Liver (tissue), 9 donors: ENCODE measurements around the gene CREB3L1. TPM values are rescaled to one million over a fixed set of nuclear protein-coding genes. Genes with fewer than 3 reads are reported as not detected.

Experiments used
- DNase-seq: peaks from one replicate; pipeline ENCODE4 v3.0.0-alpha.2; 2017; ENCODE audit warnings: low spot score
- H3K27ac ChIP-seq, 2 donors: one replicate each; pipeline ENCODE4 v1.7.0; 2013; ENCODE audit warnings: inconsistent platforms in 2 of 2, low read length in 2 of 2, control low read depth in 1 of 2, low read depth in 1 of 2, mild to moderate bottlenecking in 1 of 2
- H3K27me3 ChIP-seq, 4 donors: one replicate each; pipeline versions ENCODE4 v1.6.1 to v1.7.0; 2013; ENCODE audit warnings: low read length in 3 of 4, inconsistent platforms in 1 of 4, mild to moderate bottlenecking in 1 of 4, moderate library complexity in 1 of 4; ENCODE audit not compliant: control insufficient read depth in 4 of 4, insufficient read depth in 4 of 4
- H3K36me3 ChIP-seq, 4 donors: one replicate each; pipeline versions ENCODE4 v1.6.1 to v1.7.0; 2013; ENCODE audit warnings: low read length in 3 of 4, mild to moderate bottlenecking in 3 of 4, low read depth in 1 of 4, moderate library complexity in 1 of 4; ENCODE audit not compliant: control insufficient read depth in 4 of 4, insufficient read depth in 3 of 4
- H3K4me1 ChIP-seq, 4 donors: one replicate each; pipeline versions ENCODE4 v1.6.1 to v1.7.0; 2013; ENCODE audit warnings: low read length in 3 of 4, mild to moderate bottlenecking in 3 of 4, moderate library complexity in 1 of 4; ENCODE audit not compliant: control insufficient read depth in 4 of 4, insufficient read depth in 4 of 4
- H3K4me3 ChIP-seq, 3 donors: one replicate each; pipeline versions ENCODE4 v1.6.1 to v1.7.0; 2013; ENCODE audit warnings: low read length in 3 of 3, control low read depth in 1 of 3, low read depth in 1 of 3, mild to moderate bottlenecking in 1 of 3
- H3K9ac ChIP-seq, 2 donors: one replicate each; pipeline ENCODE4 v1.7.0; 2013; ENCODE audit warnings: low read length in 2 of 2, mild to moderate bottlenecking in 2 of 2, moderate library complexity in 2 of 2, control low read depth in 1 of 2, low read depth in 1 of 2
- H3K9me3 ChIP-seq, 4 donors: one replicate each; pipeline versions ENCODE4 v1.6.1 to v1.7.0; 2013; ENCODE audit warnings: low read length in 3 of 4; ENCODE audit not compliant: control insufficient read depth in 4 of 4
- EGR1 ChIP-seq, 2 donors: IDR thresholded peaks; 2 replicates each; pipeline ENCODE4 v1.6.1; 2016 to 2018; ENCODE audit warnings: antibody characterized with exemption in 2 of 2, low read depth in 2 of 2
- FOXA1 ChIP-seq: IDR thresholded peaks from 2 replicates; pipeline ENCODE4 v1.6.1; 2016; ENCODE audit warnings: antibody characterized with exemption
- FOXA2 ChIP-seq: IDR thresholded peaks from 2 replicates; pipeline ENCODE4 v1.6.1; 2016; ENCODE audit warnings: antibody characterized with exemption
- HNF4A ChIP-seq, 2 donors: conservative IDR thresholded peaks; 2 replicates each; pipeline ENCODE4 v1.6.1; 2016; ENCODE audit warnings: antibody characterized with exemption in 2 of 2, mild to moderate bottlenecking in 2 of 2
- JUND ChIP-seq, 2 donors: IDR thresholded peaks; 2 replicates each; pipeline ENCODE4 v1.6.1; 2016; ENCODE audit warnings: antibody characterized with exemption in 2 of 2
- NR2F2 ChIP-seq: IDR thresholded peaks from 2 replicates; pipeline ENCODE4 v1.6.1; 2016; ENCODE audit warnings: antibody characterized with exemption
- RAD21 ChIP-seq, 2 donors: IDR thresholded peaks; 2 replicates each; pipeline ENCODE4 v1.6.1; 2016; ENCODE audit warnings: antibody characterized with exemption in 2 of 2, mild to moderate bottlenecking in 2 of 2
- TAF1 ChIP-seq: conservative IDR thresholded peaks from 2 replicates; pipeline ENCODE4 v1.6.1; 2016; ENCODE audit warnings: antibody characterized with exemption, mild to moderate bottlenecking
- YY1 ChIP-seq: IDR thresholded peaks from 2 replicates; pipeline ENCODE4 v1.6.1; 2016; ENCODE audit warnings: antibody characterized with exemption, mild to moderate bottlenecking
- WGBS: extraction: QIAGEN DNeasy Blood & Tissue Kit; methylation state at CpG from one replicate; pipeline ENCODE4 v1.1.7; 2013; 5-methylcytosine and 5-hydroxymethylcytosine counted together
- polyA plus RNA-seq, 2 donors: library from polyadenylated mRNA; stranded (reverse) in 1 of 2; unstranded in 1 of 2; fragments of 200-250 nt in 1 of 2; fragments of >200 nt in 1 of 2; fragmentation: Nextera tagmentation in 1 of 2; extraction: Ambion mirVana in 1 of 2; gene quantifications; one replicate each; pipeline versions ENCODE4 v1.2.1 to v1.2.3, GENCODE V29; 2013 to 2015
- total RNA-seq, 2 donors: library from RNA; depleted of rRNA; stranded (reverse); fragments of >200 nt; gene quantifications; one replicate each; pipeline ENCODE4 v1.2.3, GENCODE V29; 2014
- TF ChIP-seq, protein P1 (sequence below): IDR thresholded peaks from 2 replicates; pipeline ENCODE4 v1.6.1; 2016; ENCODE audit warnings: antibody characterized with exemption, mild to moderate bottlenecking
- TF ChIP-seq, protein P2 (sequence below): IDR thresholded peaks from 2 replicates; pipeline ENCODE4 v1.6.1; 2016; ENCODE audit warnings: antibody characterized with exemption
- TF ChIP-seq, protein P3 (sequence below): IDR thresholded peaks from 2 replicates; pipeline ENCODE4 v1.6.1; 2016; ENCODE audit warnings: antibody characterized with exemption
- donor health status: healthy.
- donor health status: healthy.
- donor health status: healthy.
- donor health status: healthy.
- donor health status: healthy.

Gene CREB3L1
- total and polyA plus RNA-seq, 4 donors, result 0.14 to 1.3 (median 0.33) TPM

DNA sequence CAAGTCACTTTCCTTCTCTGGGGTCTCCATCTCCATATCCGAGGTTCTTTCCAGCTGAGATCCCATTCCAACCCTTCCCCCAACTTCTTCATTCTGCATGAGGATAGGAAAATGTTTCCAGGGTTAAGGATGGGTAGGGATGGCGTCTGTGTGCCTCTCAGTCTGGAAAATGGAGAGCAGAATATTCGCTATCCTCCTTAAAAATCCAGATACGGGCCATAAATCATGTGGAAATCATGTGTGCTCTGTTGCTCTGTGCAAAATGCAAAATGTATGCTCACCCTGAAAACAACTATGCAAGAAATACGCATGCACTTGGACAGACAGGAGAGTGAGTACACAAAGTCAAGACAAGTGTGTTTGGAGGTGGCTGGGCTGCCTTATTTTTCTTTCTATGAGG lies 3.2 kb downstream of the CREB3L1 start:
- 74% methylated on average over 5 of the region's 5 CpGs for WGBS
- no peaks in the 10 kb centered on the region for H3K9me3 ChIP-seq
- TF ChIP-seq, protein P1, sequence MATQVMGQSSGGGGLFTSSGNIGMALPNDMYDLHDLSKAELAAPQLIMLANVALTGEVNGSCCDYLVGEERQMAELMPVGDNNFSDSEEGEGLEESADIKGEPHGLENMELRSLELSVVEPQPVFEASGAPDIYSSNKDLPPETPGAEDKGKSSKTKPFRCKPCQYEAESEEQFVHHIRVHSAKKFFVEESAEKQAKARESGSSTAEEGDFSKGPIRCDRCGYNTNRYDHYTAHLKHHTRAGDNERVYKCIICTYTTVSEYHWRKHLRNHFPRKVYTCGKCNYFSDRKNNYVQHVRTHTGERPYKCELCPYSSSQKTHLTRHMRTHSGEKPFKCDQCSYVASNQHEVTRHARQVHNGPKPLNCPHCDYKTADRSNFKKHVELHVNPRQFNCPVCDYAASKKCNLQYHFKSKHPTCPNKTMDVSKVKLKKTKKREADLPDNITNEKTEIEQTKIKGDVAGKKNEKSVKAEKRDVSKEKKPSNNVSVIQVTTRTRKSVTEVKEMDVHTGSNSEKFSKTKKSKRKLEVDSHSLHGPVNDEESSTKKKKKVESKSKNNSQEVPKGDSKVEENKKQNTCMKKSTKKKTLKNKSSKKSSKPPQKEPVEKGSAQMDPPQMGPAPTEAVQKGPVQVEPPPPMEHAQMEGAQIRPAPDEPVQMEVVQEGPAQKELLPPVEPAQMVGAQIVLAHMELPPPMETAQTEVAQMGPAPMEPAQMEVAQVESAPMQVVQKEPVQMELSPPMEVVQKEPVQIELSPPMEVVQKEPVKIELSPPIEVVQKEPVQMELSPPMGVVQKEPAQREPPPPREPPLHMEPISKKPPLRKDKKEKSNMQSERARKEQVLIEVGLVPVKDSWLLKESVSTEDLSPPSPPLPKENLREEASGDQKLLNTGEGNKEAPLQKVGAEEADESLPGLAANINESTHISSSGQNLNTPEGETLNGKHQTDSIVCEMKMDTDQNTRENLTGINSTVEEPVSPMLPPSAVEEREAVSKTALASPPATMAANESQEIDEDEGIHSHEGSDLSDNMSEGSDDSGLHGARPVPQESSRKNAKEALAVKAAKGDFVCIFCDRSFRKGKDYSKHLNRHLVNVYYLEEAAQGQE, result no peak
- TF ChIP-seq JUND (IDR thresholded peaks at IDR 0.05), result no peak
- TF ChIP-seq RAD21 (IDR thresholded peaks at IDR 0.05), result no peak
- no peak for TF ChIP-seq HNF4A (conservative IDR thresholded peaks at IDR 0.05)
- no peak for TF ChIP-seq FOXA1
- no peak for TF ChIP-seq EGR1 (IDR thresholded peaks at IDR 0.05; ENCODE audit: low read depth in 2 of 2)
- TF ChIP-seq YY1, result no peak
- H3K27ac ChIP-seq, result no peak overlapping the region
- DNase-seq, result no peak
- no peak overlapping the region for H3K9ac ChIP-seq
- no peak overlapping the region for H3K4me3 ChIP-seq
- no peaks in the 10 kb centered on the region for H3K36me3 ChIP-seq
- H3K27me3 ChIP-seq, result peaks cover 0 to 36% (median 15%) of the 10 kb centered on the region in 4 donors
- peaks cover 6 to 22% (median 8%) of the 10 kb centered on the region in 4 donors for H3K4me1 ChIP-seq

DNA sequence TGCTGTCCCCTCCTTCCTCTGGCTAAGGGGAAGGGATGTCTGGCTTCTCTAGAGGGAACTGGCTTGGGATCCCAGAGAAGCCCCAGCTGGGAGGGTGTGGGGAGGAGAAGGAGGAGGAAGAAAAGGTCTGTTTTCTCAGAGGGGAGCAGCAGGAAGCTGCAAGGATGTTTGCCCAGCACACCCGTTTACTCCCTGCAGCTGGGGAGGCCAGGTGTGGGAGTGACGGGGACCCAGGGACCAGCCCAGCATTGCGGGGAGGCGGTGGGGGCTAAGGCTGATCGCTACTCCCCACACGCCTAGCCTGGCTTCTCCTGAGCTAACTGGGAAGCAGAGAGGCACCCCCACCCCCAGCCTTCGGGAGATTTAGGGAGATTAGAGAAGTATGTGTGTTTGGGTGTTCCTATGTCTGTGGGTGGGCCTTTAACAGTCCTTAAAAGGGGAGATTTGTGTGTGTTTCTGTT lies 3.9 kb downstream of the CREB3L1 start:
- no peak overlapping the region for H3K27ac ChIP-seq
- peaks cover 0 to 35% (median 15%) of the 10 kb centered on the region in 4 donors for H3K27me3 ChIP-seq
- no peak overlapping the region for H3K9ac ChIP-seq
- peaks cover 0 to 15% (median 4%) of the 10 kb centered on the region in 4 donors for H3K4me1 ChIP-seq
- no peak overlapping the region for H3K4me3 ChIP-seq
- H3K36me3 ChIP-seq, result no peaks in the 10 kb centered on the region
- 54% methylated on average over 7 of the region's 7 CpGs for WGBS
- DNase-seq, result no peak
- no peak for TF ChIP-seq NR2F2
- no peak for TF ChIP-seq RAD21 (IDR thresholded peaks at IDR 0.05)
- no peak for TF ChIP-seq FOXA2
- TF ChIP-seq, protein P1, result no peak
- TF ChIP-seq YY1, result no peak
- TF ChIP-seq, protein P2, sequence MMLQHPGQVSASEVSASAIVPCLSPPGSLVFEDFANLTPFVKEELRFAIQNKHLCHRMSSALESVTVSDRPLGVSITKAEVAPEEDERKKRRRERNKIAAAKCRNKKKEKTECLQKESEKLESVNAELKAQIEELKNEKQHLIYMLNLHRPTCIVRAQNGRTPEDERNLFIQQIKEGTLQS, result no peak
- TF ChIP-seq, protein P3, sequence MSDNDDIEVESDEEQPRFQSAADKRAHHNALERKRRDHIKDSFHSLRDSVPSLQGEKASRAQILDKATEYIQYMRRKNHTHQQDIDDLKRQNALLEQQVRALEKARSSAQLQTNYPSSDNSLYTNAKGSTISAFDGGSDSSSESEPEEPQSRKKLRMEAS, result no peak
- no peak for TF ChIP-seq TAF1
- no peak for TF ChIP-seq FOXA1
- no peak for TF ChIP-seq HNF4A (conservative IDR thresholded peaks at IDR 0.05)
- H3K9me3 ChIP-seq, result no peaks in the 10 kb centered on the region
